Neuron (in vitro differentiated cells): Measurements from ENCODE around the gene KANSL3.
"Not testable (repeated sequence)": the region's sequence is repeated elsewhere in the genome, so short reads cannot be mapped to it uniquely, and the experiment has no call there.

Experiments
- H2AFZ ChIP-seq: one replicate; pipeline ENCODE4 v1.6.1; 2013; ENCODE audit warnings: low read depth, mild to moderate bottlenecking, inconsistent platforms, low read length, moderate library complexity
- H3K27me3 ChIP-seq: one replicate; pipeline ENCODE4 v1.6.1; 2013; ENCODE audit warnings: low read length; ENCODE audit not compliant: insufficient read depth
- H3K36me3 ChIP-seq: one replicate; pipeline ENCODE4 v1.6.1; 2013; ENCODE audit warnings: low read length; ENCODE audit not compliant: insufficient read depth
- H3K4me1 ChIP-seq: one replicate; pipeline ENCODE4 v1.6.1; 2013; ENCODE audit warnings: low read length; ENCODE audit not compliant: insufficient read depth
- H3K4me3 ChIP-seq: 2 replicates; pipeline ENCODE4 v1.5.1; 2013; ENCODE audit warnings: mild to moderate bottlenecking, low read length, moderate library complexity
- H3K9me3 ChIP-seq: one replicate; pipeline ENCODE4 v1.6.1; 2013; ENCODE audit warnings: low read length

The KANSL3 gene

DNA sequence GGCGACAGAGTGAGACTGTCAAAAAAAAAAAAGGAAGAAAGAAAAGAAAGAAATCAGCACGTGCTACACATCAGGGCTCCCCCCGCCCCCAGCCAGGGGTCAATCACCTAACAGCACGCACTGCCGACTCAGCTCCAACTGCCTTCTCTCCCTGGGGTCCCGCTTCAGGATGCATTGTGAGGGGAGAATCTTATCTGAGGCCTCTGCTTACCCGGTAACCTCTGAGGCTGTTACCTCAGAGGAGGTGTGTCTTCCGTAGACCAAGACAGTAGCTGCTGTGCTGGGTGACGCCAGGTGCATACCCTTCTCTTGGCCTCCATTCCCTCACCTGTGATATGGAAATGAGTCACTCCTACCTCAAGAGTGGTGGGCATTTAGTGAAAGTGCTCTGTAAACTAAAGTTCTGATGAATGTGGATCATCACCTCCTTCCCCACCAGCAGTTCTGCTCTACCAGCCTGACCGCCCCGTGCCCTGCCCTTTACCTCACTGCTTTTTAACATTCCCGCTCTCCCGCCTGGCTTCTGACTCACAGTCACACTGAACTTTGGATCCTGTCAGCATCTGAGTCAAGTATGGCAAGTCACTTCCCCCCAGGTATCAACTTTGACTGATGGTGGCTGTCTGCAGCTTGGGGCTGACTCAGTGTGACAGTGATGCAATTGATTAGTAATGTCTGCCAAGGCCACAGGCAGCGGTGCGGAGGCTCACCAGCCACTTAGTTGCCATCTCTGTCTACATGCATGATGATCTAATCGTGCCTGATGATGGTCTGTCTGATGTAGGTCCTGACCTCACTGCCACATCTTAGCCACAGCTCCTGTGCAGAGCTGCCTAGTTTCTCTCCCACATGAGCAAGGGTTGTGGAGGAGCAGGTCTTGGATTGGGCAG is 81.4 kb downstream of the KANSL3 start:
- no peaks in the 10 kb centered on the region for H3K36me3 ChIP-seq

GRCh38 chr2:96555146-96555610 is 82.9 kb downstream of the KANSL3 start:
- H2AFZ ChIP-seq = no peak overlapping the region

More for the DNA sequence above, 81.4 kb downstream of the KANSL3 start:
- Histone ChIP-seq H3K9me3 (no peaks in the 10 kb centered on the region), H3K27me3 (no peaks in the 10 kb centered on the region), H3K4me3 (no peak overlapping the region), H3K4me1 (no peaks in the 10 kb centered on the region), H2AFZ (no peak overlapping the region)

DNA sequence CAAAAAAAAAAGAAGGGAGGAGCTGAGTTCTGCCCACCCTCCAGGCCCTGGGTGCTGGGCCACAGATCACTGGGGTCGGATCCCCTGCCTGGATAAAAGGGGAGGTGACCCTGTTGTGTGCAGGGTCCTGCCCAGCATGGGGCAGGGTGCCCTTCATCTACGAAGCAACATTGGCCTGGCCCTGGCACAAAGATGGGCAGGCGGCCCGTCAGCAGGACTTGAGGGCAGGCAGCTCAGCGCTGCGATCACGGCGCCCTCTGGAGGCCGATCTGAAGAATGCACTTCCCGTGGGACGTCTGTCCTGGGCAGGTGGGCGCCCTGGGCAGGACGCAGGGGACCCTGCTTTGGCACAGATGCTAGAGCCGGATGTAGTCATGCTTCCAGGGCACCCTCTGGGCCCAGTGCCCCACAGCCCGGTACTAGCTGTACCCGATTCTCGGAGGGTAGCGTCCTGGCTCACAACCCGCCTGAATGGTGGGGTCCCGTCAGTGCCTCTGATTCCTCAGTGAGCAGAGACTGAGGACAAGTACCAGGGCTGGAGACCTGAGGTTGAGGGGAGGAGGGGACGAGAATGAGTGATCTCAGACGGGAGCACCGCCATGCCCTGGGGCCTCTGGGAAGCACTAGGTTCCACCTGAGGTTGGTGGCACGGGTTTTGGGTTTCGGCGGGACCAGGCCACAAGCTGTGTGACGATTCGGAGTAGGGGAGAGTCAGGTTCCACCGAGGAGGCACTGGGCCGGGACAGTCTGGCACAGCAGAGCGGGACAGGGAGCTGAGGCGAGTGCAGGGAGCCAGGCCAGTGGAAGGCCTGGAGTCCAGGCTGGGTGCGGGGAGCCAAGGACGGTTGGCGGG is 83.6 kb downstream of the KANSL3 start:
- Histone ChIP-seq H3K9me3 (no peaks in the 10 kb centered on the region), H3K27me3 (no peaks in the 10 kb centered on the region), H3K4me3 (no peak overlapping the region), H3K4me1 (no peaks in the 10 kb centered on the region), H2AFZ (no peak overlapping the region), H3K36me3 (no peaks in the 10 kb centered on the region)

More at GRCh38 chr2:96555146-96555610, 82.9 kb downstream of the KANSL3 start:
- H3K4me1 ChIP-seq = no peaks in the 10 kb centered on the region
- H3K4me3 ChIP-seq = no peak overlapping the region
- H3K9me3 ChIP-seq = no peaks in the 10 kb centered on the region
- H3K27me3 ChIP-seq = no peaks in the 10 kb centered on the region
- H3K36me3 ChIP-seq = no peaks in the 10 kb centered on the region

GRCh38 chr2:96553957-96554292 is 84.2 kb downstream of the KANSL3 start:
- not testable (repeated sequence) for H3K27me3 ChIP-seq, H3K4me3 ChIP-seq, H3K4me1 ChIP-seq, H2AFZ ChIP-seq, H3K9me3 ChIP-seq, H3K36me3 ChIP-seq

GRCh38 chr2:96553176-96553956 is 84.7 kb downstream of the KANSL3 start:
- no peaks in the 10 kb centered on the region for H3K27me3 ChIP-seq
- H3K4me3 ChIP-seq = no peak overlapping the region
- H3K9me3 ChIP-seq = no peaks in the 10 kb centered on the region
- H3K36me3 ChIP-seq = no peaks in the 10 kb centered on the region
- no peaks in the 10 kb centered on the region for H3K4me1 ChIP-seq
- no peak overlapping the region for H2AFZ ChIP-seq

- H3K9me3 ChIP-seq = no peaks in the 10 kb centered on the region
Measured at GRCh38 chr2:96552315-96553175, 85.6 kb downstream of the KANSL3 start.

GRCh38 chr2:96551605-96552314 is 86.4 kb downstream of the KANSL3 start:
- Histone ChIP-seq H3K9me3 (no peaks in the 10 kb centered on the region), H2AFZ (no peak overlapping the region), H3K4me3 (no peak overlapping the region), H3K27me3 (no peaks in the 10 kb centered on the region), H3K4me1 (peaks cover 9% of the 10 kb centered on the region), H3K36me3 (no peaks in the 10 kb centered on the region)

More at GRCh38 chr2:96552315-96553175, 85.6 kb downstream of the KANSL3 start:
- Histone ChIP-seq H3K27me3 (no peaks in the 10 kb centered on the region), H3K4me3 (no peak overlapping the region), H3K36me3 (no peaks in the 10 kb centered on the region), H3K4me1 (peaks cover 5% of the 10 kb centered on the region), H2AFZ (no peak overlapping the region)

DNA sequence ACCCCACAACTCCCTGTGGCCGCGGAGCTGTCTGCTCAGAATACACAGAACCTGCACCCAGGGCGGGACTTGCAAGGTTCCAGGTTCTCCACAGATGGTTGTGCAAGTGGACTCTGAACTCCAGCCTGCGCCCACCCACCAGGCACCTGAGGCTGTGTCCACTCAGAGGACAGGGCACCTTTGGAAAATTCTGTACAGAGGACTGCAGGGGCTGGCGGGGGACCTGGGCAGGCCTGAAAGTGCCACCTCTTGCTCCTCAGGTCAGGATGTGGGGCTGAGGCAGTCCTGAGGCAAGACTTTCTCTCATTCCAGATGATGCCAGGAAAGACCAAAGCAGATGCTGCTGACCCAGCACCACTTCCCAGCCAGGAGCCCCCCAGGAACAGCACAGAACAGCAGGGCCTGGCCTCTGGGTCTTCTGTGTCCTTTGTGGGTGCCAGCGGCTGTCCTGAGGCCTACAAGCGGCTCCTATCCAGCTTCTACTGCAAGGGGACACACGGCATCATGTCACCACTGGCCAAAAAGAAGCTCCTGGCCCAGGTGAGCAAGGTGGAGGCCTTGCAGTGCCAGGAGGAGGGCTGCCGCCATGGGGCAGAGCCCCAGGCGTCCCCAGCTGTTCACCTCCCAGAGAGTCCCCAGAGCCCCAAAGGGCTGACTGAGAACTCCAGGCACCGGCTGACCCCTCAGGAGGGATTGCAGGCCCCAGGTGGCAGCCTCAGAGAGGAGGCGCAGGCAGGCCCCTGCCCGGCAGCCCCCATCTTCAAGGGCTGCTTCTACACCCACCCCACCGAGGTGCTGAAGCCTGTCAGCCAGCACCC is 87.1 kb downstream of the KANSL3 start:
- H3K4me1 ChIP-seq = peaks cover 9% of the 10 kb centered on the region
- H3K9me3 ChIP-seq = peaks cover 2% of the 10 kb centered on the region
- no peak overlapping the region for H3K4me3 ChIP-seq
- no peaks in the 10 kb centered on the region for H3K27me3 ChIP-seq
- no peaks in the 10 kb centered on the region for H3K36me3 ChIP-seq
- H2AFZ ChIP-seq = no peak overlapping the region

- Histone ChIP-seq H3K4me1 (peaks cover 9% of the 10 kb centered on the region), H3K4me3 (no peak overlapping the region), H3K36me3 (no peaks in the 10 kb centered on the region), H3K9me3 (peaks cover 2% of the 10 kb centered on the region), H2AFZ (no peak overlapping the region), H3K27me3 (no peaks in the 10 kb centered on the region)
Measured at GRCh38 chr2:96549967-96550786, 87.9 kb downstream of the KANSL3 start.

DNA sequence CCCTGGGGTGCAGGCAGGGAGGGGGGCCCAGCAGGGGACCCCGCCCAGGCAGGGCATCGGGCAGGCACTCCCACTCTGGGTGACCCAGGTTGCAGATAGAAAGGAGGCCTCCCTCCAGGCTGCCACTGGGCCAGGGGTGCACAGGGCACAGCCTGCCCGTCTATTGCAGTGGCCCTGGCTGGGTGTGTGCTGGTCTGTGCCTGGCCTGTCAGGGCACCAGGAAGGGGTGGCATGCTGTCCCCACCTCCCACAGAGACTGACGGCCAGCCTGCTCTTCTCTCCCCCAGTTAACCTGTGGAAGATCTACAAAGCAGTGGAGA is 88.7 kb downstream of the KANSL3 start:
- Histone ChIP-seq H3K36me3 (no peaks in the 10 kb centered on the region), H3K9me3 (peaks cover 2% of the 10 kb centered on the region)

More for the DNA sequence above, 88.7 kb downstream of the KANSL3 start:
- Histone ChIP-seq H3K4me3 (no peak overlapping the region), H3K4me1 (peaks cover 9% of the 10 kb centered on the region), H2AFZ (no peak overlapping the region), H3K27me3 (no peaks in the 10 kb centered on the region)
